ENCODE results near the gene ALKBH5.

The ALKBH5 gene

DNA sequence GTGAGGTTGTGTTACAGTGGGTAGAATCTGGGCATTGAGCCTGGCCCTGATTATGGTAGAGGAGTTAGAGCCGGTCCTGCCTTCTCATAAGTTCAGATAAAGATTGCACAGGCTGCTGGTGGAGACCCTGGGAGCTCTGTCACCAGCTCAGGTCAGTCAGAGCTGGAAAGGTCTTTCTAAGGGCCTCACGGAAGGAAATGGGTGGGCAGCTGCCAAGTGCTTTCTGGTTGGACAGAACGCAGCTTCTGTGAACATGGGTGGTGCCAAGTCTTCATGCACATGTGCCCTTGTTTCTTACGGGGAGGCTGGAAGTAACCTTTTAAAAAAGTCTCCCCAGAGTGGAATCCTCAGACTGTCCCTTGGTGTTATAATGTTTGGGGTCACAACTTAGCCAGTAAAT, 14.9 kb downstream of the ALKBH5 start:
- Histone ChIP-seq H3K27me3 (no peaks in the 10 kb centered on the region), H3K4me3 (ENCODE audit: low read depth in 1 of 2, low read length in 1 of 2) (no peak overlapping the region), H3K27ac (no peak overlapping the region), H3K36me3 (peaks cover 65% of the 10 kb centered on the region), H3K9me3 (no peaks in the 10 kb centered on the region), H3K4me1 (ENCODE audit: control insufficient read depth in 1 of 2, insufficient read depth in 1 of 2, low read depth in 1 of 2, low read length in 1 of 2) (no peaks in the 10 kb centered on the region)
- TF ChIP-seq, protein P1, sequence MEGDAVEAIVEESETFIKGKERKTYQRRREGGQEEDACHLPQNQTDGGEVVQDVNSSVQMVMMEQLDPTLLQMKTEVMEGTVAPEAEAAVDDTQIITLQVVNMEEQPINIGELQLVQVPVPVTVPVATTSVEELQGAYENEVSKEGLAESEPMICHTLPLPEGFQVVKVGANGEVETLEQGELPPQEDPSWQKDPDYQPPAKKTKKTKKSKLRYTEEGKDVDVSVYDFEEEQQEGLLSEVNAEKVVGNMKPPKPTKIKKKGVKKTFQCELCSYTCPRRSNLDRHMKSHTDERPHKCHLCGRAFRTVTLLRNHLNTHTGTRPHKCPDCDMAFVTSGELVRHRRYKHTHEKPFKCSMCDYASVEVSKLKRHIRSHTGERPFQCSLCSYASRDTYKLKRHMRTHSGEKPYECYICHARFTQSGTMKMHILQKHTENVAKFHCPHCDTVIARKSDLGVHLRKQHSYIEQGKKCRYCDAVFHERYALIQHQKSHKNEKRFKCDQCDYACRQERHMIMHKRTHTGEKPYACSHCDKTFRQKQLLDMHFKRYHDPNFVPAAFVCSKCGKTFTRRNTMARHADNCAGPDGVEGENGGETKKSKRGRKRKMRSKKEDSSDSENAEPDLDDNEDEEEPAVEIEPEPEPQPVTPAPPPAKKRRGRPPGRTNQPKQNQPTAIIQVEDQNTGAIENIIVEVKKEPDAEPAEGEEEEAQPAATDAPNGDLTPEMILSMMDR (IDR thresholded peaks at IDR 0.05), result no peak

DNA sequence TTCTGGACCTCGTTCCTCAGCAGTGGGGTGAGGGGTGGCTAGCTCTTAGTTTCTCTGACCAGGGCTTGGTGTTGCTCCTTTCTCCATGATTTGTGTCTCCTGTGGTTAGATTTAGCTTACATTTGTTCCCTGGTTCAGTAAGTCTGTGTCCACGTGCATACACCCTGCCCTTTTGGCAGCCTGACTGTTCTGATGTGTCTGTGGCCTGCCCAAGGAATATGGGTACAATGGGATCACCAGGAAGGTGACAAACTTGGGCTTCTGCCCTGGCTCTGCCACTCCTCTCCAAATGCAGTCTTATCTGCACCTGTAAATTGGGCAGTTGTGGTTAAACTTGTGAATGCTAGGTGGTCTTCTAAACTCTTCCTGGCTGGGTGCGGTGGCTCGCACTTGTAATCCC, 17.5 kb downstream of the ALKBH5 start:
- TF ChIP-seq, protein P1 (IDR thresholded peaks at IDR 0.05), result no peak
- no peaks in the 10 kb centered on the region for H3K4me1 ChIP-seq (ENCODE audit: control insufficient read depth in 1 of 2, insufficient read depth in 1 of 2, low read depth in 1 of 2, low read length in 1 of 2)
- H3K9me3 ChIP-seq, result no peaks in the 10 kb centered on the region
- H3K27ac ChIP-seq, result no peak overlapping the region
- no peak overlapping the region for H3K4me3 ChIP-seq (ENCODE audit: low read depth in 1 of 2, low read length in 1 of 2)
- peaks cover 64% of the 10 kb centered on the region for H3K36me3 ChIP-seq
- H3K27me3 ChIP-seq, result no peaks in the 10 kb centered on the region

DNA sequence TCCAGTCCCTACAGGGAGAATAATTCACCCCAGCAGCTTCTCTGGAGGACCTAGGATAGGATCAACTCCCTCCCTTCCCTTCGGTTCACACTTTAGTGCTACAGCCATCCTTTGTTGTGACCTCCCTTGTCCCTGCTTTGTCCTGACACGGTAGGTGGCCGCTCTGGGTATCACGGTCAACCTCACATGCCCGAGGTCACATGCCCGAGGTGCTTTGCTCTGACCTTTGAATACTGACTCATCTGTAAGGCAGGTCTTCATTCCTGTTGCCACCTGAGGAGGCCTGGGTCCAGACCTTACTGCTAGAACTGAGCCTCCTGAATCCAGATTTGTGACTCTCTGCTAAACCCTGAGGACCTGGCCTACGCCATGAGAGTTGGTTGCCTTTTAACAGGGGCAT, 19.7 kb downstream of the ALKBH5 start:
- TF ChIP-seq, protein P1 (IDR thresholded peaks at IDR 0.05), result no peak
- Histone ChIP-seq H3K36me3 (peaks cover 64% of the 10 kb centered on the region), H3K27me3 (no peaks in the 10 kb centered on the region), H3K27ac (no peak overlapping the region), H3K4me3 (ENCODE audit: low read depth in 1 of 2, low read length in 1 of 2) (no peak overlapping the region), H3K9me3 (no peaks in the 10 kb centered on the region), H3K4me1 (ENCODE audit: control insufficient read depth in 1 of 2, insufficient read depth in 1 of 2, low read depth in 1 of 2, low read length in 1 of 2) (no peaks in the 10 kb centered on the region)

DNA sequence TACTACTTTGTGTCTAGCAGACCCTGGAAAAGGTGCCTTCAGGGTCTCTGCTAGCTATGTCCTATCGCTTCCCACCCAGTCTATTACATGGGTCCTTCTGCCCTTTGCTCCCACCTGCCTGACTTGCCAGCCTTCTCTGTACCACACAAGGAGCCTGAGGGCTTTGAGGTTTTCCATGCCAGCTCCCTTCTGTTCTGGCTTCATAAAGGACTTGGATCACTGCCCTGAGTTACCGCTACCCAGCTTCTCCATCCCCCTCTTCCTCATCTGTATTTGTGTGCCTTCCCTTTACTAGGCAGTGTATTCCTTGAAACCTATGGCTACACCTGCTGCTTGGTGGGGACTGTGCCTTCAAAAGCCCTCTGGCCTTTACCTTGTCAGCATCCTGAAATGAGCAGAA, 22.2 kb downstream of the ALKBH5 start:
- no peaks in the 10 kb centered on the region for H3K9me3 ChIP-seq
- H3K27ac ChIP-seq, result no peak overlapping the region
- TF ChIP-seq, protein P1 (IDR thresholded peaks at IDR 0.05), result no peak
- peaks cover 75% of the 10 kb centered on the region for H3K36me3 ChIP-seq
- no peak overlapping the region for H3K4me3 ChIP-seq (ENCODE audit: low read depth in 1 of 2, low read length in 1 of 2)
- H3K27me3 ChIP-seq, result no peaks in the 10 kb centered on the region
- H3K4me1 ChIP-seq (ENCODE audit: control insufficient read depth in 1 of 2, insufficient read depth in 1 of 2, low read depth in 1 of 2, low read length in 1 of 2), result no peaks in the 10 kb centered on the region

DNA sequence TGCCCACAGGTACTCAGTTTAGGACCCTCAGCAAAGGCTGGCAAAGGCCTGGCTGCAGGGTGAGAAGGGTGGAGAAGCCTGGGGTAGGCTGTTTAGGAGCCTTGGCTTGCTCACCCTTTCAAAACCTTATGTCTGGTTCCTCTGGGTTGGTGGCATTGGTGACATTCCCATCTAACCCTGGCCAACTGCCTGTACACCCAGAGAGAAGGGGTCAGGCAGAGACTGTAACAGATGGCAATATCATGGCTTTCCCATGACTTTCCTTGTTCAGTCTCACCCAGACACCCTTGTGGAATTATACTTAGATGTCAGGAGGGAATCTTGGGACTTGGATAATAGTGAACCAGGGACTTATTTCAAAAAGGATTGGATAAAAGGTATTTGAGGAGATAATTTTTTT, 23.3 kb downstream of the ALKBH5 start:
- TF ChIP-seq, protein P1 (IDR thresholded peaks at IDR 0.05), result no peak
- Histone ChIP-seq H3K4me3 (ENCODE audit: low read depth in 1 of 2, low read length in 1 of 2) (no peak overlapping the region), H3K36me3 (peaks cover 78% of the 10 kb centered on the region), H3K27ac (no peak overlapping the region), H3K4me1 (ENCODE audit: control insufficient read depth in 1 of 2, insufficient read depth in 1 of 2, low read depth in 1 of 2, low read length in 1 of 2) (no peaks in the 10 kb centered on the region), H3K27me3 (no peaks in the 10 kb centered on the region), H3K9me3 (no peaks in the 10 kb centered on the region)

DNA sequence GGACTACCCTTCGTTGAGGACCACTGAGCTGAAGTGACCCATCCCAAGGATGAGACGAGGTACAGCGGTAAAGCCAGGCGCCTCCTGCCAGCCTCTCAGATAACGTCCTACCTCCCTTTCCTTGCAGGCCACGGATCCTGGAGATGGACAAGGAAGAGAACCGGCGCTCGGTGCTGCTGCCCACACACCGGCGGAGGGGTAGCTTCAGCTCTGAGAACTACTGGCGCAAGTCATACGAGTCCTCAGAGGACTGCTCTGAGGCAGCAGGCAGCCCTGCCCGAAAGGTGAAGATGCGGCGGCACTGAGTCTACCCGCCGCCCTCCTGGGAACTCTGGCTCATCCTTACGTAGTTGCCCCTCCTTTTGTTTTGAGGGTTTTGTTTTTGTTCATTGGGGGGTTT, 24.5 kb downstream of the ALKBH5 start:
- no peaks in the 10 kb centered on the region for H3K4me1 ChIP-seq (ENCODE audit: control insufficient read depth in 1 of 2, insufficient read depth in 1 of 2, low read depth in 1 of 2, low read length in 1 of 2)
- H3K36me3 ChIP-seq, result peaks cover 70% of the 10 kb centered on the region
- TF ChIP-seq, protein P1 (IDR thresholded peaks at IDR 0.05), result no peak
- H3K27me3 ChIP-seq, result no peaks in the 10 kb centered on the region
- no peak overlapping the region for H3K4me3 ChIP-seq (ENCODE audit: low read depth in 1 of 2, low read length in 1 of 2)
- H3K9me3 ChIP-seq, result no peaks in the 10 kb centered on the region
- H3K27ac ChIP-seq, result no peak overlapping the region
